ENCODE results near the gene POU6F2.

DNA sequence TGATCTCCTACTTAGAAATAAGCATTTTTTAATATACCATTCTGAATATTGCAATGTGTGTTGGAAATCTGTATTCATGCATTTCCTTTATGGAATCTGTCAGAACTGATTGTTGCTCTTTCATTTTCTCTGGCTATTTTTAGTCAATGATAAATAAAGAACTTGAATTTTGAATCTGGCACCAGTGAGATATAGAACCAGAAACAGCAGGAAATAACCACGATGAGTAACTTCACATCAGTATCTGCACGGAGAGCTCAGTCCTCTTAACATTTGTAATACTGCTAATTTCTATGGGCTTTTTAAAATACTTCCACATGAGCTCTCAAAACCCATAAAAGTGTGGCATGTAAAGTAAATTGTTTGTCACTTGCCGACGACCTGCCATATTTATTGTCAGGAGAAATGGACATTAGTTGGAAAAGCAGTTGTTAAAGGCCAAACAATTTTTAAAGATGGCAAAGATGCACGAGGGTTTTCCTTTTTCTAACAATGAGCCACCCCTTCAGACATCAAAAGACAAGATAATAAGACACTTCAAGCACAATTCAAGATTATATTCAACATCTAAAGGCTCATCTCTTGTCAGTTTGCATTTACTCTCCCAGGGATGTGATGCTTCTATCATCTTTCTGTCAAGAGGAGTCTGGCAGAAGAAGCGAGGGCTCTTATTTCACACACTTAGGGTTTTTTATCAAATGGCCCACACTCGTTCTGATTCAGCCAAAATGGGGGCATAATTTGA is 118.3 kb downstream of the POU6F2 start:
- TF ChIP-seq, protein P1, sequence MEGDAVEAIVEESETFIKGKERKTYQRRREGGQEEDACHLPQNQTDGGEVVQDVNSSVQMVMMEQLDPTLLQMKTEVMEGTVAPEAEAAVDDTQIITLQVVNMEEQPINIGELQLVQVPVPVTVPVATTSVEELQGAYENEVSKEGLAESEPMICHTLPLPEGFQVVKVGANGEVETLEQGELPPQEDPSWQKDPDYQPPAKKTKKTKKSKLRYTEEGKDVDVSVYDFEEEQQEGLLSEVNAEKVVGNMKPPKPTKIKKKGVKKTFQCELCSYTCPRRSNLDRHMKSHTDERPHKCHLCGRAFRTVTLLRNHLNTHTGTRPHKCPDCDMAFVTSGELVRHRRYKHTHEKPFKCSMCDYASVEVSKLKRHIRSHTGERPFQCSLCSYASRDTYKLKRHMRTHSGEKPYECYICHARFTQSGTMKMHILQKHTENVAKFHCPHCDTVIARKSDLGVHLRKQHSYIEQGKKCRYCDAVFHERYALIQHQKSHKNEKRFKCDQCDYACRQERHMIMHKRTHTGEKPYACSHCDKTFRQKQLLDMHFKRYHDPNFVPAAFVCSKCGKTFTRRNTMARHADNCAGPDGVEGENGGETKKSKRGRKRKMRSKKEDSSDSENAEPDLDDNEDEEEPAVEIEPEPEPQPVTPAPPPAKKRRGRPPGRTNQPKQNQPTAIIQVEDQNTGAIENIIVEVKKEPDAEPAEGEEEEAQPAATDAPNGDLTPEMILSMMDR (IDR thresholded peaks at IDR 0.05), result no peak
- no peak for TF ChIP-seq POLR2A (IDR thresholded peaks at IDR 0.05)
